Measurements from ENCODE around the gene OGFRL1. TPM values are rescaled to one million over a fixed set of nuclear protein-coding genes. Genes with fewer than 3 reads are reported as not detected.

The OGFRL1 gene
- total RNA-seq, 1 donor from 2014 or later = 26.9 TPM

- no peaks in the 10 kb centered on the region for H3K4me1 ChIP-seq
- no peak for TF ChIP-seq CTCF (IDR thresholded peaks at IDR 0.05)
- DNase-seq (no peak), ATAC-seq (no peak)
- no peaks in the 10 kb centered on the region for H3K9me3 ChIP-seq
- intact Hi-C loops (cut with DNase I) = no loop called here
- H3K4me3 ChIP-seq = no peak overlapping the region
- H3K36me3 ChIP-seq = no peaks in the 10 kb centered on the region
- H3K27ac ChIP-seq = no peak overlapping the region
- no peaks in the 10 kb centered on the region for H3K27me3 ChIP-seq (ENCODE audit: low read depth)
These were observed 10.5 kb upstream of the OGFRL1 start for GRCh38 chr6:71277926-71278600.

GRCh38 chr6:71279321-71279720 lies 9.3 kb upstream of the OGFRL1 start:
- ATAC-seq (no peak), DNase-seq (no peak)
- intact Hi-C loops (cut with DNase I) = no loop called here
- Histone ChIP-seq H3K27me3 (ENCODE audit: low read depth) (no peaks in the 10 kb centered on the region), H3K4me1 (no peaks in the 10 kb centered on the region), H3K9me3 (no peaks in the 10 kb centered on the region), H3K36me3 (no peaks in the 10 kb centered on the region), H3K4me3 (no peak overlapping the region), H3K27ac (no peak overlapping the region)
- no peak for TF ChIP-seq CTCF (IDR thresholded peaks at IDR 0.05)

GRCh38 chr6:71279740-71280139 lies 8.9 kb upstream of the OGFRL1 start:
- Histone ChIP-seq H3K4me3 (no peak overlapping the region), H3K36me3 (no peaks in the 10 kb centered on the region), H3K4me1 (no peaks in the 10 kb centered on the region), H3K27ac (no peak overlapping the region), H3K9me3 (no peaks in the 10 kb centered on the region), H3K27me3 (ENCODE audit: low read depth) (no peaks in the 10 kb centered on the region)
- ATAC-seq (no peak), DNase-seq (no peak)
- no peak for TF ChIP-seq CTCF (IDR thresholded peaks at IDR 0.05)
- intact Hi-C loops (cut with DNase I) = no loop called here

- H3K4me3 ChIP-seq = no peak overlapping the region
- ATAC-seq (no peak), DNase-seq (no peak)
- no peaks in the 10 kb centered on the region for H3K36me3 ChIP-seq
- TF ChIP-seq CTCF (IDR thresholded peaks at IDR 0.05) = no peak
- no peaks in the 10 kb centered on the region for H3K4me1 ChIP-seq
- H3K9me3 ChIP-seq = no peaks in the 10 kb centered on the region
- intact Hi-C loops (cut with DNase I) = no loop called here
- H3K27ac ChIP-seq = no peak overlapping the region
- H3K27me3 ChIP-seq (ENCODE audit: low read depth) = no peaks in the 10 kb centered on the region
These were observed 7.9 kb upstream of the OGFRL1 start for GRCh38 chr6:71280701-71281100.

DNA sequence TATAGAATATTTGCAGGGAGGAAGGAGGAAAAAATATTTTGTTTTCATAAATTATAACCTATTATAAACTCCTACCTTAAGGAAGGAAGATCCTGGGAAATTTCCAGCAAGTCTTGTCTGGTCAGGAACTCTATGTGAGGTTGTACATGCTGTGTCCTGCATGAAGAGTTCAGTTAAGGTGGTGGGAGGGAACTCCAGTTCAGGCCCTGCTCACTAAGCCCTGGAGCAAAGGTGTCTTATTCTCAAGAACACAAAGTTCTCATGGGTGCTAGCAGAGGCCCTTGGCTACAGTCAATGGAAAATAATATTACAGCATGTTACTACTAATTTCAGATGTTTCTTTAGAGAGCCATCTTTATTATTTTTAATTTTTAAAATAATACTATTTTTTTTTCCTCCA lies 3.8 kb upstream of the OGFRL1 start:
- intact Hi-C loops (cut with DNase I) = no loop called here
- no peaks in the 10 kb centered on the region for H3K27me3 ChIP-seq (ENCODE audit: low read depth)
- DNase-seq (no peak), ATAC-seq (no peak)
- no peaks in the 10 kb centered on the region for H3K36me3 ChIP-seq
- no peak overlapping the region for H3K4me3 ChIP-seq
- TF ChIP-seq CTCF (IDR thresholded peaks at IDR 0.05) = no peak
- H3K4me1 ChIP-seq = peaks cover 16% of the 10 kb centered on the region
- no peak overlapping the region for H3K27ac ChIP-seq
- H3K9me3 ChIP-seq = no peaks in the 10 kb centered on the region
